Stromal cell of bone marrow (primary cell): ENCODE data around the gene FN3K.

Experiments
- DNase-seq: peaks from one replicate; pipeline ENCODE4 v3.0.0-alpha.2; 2012; ENCODE audit warnings: low read depth

The FN3K gene

DNA sequence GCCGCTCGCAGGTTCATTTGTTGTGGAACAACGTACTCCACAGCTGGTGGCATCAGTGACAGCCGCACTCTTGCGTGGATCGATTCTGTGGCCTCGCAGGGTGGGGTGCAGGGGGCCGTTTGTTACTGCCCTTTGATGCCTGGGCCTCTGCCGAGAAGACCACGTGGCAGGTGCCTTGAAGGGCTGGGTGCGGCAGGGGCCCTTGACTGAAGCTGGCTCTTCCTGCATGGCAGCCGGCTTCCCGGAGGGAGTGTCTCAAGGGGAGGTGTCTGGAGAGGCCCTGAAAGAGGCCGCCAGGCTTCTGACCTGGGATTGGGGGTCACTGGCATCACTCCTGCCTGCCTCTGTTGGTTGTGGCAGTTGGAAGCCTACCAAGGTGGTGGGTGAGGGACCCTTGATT is 60.2 kb downstream of the FN3K start:
- DNase-seq = no peak

DNA sequence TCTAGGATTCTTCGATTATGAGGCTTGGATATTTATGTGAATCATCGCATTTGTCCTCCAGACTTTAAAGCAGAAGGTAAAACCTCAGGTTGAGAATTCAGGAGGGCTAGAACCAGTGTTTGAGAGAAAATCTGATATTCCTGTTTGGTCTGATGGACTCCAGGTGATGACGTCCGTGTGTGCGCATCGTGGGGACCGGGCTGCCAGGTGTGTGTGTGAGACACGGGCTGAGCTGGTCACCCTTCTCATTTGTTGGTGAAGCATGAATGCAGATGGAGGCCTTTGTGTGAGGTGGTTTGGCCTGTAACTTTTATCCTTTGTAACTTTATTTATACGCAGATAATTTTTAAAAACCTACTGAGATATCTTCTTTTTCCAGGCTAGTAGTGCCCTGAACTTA is 61.6 kb downstream of the FN3K start:
- DNase-seq = no peak

DNA sequence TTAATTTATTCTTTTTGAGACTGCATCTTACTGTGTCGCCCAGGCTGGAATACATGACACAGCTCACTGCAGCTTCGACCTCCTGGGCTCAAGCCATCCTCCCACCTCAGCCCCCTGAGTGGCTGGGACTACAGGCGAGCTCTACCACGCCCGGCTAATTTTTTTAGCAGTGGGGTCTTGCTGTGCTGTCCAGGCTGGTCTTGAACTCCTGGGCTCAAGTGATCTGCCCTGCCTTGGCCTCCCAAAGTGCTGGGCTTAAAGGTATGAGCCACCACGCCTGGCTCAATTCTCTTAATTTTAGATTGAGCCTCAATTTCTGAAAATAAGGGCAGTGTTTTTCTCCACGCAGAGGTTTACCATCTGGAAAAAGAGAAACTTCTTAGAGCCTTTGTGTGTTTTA is 63.3 kb downstream of the FN3K start:
- DNase-seq = no peak

DNA sequence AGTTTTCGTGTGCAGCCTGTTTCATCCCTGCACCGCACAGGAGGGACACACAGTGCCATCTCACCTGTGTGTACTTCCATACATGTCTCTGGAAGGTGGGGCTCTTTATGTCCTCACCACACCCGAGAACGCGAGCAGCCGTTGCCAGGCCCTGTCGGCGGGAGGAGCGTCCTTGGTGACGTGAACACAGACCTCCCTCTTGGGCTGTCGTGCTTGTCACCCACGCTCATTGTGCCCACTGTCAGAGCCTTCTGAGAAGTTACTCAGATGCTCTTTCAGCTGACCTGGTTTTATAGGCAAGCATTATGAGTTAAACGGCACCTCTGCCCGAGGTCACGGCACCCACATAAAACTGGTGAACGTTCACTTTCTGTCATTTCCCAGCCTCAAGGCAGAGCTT is 64.2 kb downstream of the FN3K start:
- no peak for DNase-seq
